CD4-positive, alpha-beta T cell treated with Interleukin-1 beta for 1 hour (primary cell): ENCODE measurements around the gene NFE2L1.
"Not testable (repeated sequence)": the region's sequence is repeated elsewhere in the genome, so short reads cannot be mapped to it uniquely, and the experiment has no call there.

Experiments used
- DNase-seq, 2 donors: peaks; one replicate each; pipeline ENCODE4 v3.0.0-alpha.2; 2020 to 2022

NFE2L1 gene

DNA sequence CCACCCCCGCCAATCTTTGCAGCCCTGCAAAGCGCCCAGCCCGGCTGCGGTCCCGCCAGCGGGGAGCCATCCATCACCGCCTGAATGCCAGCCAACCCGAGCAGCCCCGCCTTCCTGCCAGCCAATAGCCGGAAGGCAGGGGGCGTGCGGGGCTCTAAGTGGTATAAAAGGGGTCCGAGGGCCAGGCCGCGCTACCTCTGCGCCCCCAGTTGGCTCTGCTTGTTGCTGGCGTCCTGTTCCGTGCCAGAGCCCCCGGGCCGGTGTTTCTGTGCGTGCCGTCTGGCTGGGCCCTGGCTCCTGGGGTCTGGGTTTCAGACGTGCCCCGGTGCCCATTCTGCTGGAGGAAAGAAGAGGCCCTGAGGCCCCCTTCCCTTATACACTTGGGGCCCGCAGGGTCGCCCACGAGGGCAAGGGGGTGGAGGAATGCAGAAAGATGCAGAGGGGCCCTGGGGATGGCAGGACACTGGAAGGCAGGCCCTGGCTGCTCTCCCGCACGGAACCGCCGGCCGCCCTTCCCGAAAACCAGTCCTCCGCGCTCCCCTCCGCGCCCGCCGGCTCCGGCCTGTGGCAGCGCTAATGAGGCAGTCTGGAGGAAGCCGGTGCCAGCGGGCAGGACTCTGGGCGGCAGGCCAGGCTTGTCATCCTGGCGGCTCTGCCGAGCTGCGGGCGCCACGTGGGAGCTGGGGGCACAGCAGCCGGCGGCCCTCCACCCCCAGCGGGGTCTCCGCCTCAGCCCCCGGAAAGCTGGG lies 24.6 kb upstream of the NFE2L1 start:
- DNase-seq, result peak; percentile 43 to 49

DNA sequence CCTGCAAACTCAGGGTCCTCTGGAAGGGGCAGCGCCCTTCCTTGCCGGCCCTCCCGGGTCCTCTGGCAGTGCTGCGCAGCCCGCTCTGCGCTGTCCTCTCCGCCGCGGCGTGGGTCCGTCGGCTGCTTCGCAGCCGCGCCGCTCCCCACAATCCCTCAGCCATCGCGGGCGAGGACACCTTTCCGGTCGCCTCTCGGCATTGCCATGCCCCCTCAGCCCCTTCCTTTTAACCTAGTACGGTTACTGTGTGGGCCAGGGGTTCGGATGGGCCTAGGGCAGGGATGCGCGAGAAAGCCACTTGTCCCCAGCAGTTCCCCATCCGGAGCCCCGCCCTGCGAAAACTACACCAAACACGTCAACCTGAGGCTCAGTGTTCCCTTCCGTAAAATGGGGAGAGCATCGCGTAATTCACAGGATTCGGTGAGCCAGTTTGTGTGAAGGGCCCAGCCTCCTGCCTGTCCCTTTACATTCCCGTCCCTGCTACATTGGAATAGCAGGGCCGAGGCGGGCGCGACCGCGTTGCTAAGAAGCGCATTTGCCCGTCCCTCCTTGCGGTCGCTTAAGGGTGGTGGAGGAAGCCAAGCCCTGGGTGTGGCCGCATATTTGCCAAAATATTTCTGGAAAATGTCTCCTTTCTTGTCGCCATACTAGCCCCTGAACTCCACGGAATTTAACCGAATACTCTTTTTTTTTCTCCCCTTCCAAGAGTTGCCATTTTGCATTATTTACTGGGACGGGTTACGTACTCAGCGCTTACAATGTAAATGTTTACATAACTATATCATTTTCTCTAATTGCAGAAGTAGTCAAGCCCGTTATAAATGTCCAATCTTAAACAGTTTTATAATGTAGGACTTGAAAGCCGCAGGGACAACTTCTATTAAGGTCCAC lies 23.8 kb upstream of the NFE2L1 start:
- DNase-seq, result peak; percentile 34 to 52

DNA sequence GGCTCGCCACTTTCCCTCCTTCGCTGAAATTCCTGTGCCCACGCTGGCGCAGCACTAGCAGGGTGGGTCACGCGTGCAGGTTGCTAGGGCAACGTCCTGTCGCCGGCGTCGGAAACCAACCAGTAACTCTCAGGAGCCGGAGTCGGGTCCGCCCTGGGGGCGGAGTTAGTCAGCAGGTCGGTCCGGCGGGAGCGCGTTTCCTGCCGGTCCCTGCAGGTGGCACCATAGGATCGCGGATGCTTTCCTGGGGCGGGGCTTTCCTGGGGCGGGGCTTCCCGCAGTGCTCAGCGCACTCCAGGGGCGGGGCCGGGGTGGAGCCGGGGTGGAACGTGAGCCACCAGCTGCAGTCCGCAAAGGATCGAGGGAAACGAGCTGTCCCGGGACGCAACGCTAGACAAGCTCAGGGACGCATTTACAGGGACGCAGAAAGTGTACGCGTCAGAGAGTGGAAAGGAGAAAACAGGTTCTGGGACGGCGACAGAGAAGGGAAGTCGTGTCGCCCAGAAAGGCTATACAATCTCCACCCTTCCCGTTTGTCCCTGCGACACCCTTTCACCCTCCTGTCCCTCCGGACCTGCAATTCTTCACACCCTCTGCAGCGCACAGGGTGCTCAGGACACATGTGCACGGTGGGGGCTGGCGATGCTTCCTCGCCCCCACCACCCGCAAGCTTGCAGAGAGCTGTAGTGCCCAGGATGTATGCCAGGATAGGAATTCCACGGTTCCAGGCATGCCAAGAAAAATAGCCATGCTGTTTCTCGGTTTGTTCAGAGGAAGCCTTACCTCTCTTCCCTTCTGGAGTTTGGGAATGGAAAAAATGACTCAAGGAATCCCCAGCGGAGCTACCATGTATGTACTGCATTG lies 22.9 kb upstream of the NFE2L1 start:
- DNase-seq, result peak; percentile 97

DNA sequence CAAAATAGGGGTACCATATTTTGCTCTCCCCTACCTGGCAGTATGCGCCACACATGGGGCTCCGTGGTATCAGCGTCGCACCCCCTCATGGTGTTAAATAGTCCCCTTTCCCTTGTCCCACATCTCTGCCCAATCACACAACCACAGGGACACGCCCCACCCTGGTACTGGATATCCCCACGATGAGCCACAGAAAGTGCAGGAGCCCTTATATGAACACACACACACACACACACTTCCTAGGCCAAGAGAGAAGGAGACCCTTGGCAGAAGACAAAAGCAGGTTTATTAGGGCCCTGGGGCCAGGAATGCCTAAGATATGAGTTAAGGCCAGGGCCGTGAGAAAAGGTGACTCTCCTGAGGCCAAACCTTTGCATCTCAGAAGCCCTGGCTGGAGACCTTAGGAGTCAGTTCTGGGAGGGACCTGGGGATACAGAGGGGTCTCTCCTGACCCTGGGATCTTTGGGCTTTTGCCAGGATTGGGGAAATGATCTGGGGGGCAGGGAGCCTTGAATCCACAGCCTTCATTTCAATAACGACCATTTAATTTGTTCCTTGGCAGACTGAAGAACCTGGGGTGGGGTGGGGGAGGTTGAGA lies 22.2 kb upstream of the NFE2L1 start:
- no peak for DNase-seq

DNA sequence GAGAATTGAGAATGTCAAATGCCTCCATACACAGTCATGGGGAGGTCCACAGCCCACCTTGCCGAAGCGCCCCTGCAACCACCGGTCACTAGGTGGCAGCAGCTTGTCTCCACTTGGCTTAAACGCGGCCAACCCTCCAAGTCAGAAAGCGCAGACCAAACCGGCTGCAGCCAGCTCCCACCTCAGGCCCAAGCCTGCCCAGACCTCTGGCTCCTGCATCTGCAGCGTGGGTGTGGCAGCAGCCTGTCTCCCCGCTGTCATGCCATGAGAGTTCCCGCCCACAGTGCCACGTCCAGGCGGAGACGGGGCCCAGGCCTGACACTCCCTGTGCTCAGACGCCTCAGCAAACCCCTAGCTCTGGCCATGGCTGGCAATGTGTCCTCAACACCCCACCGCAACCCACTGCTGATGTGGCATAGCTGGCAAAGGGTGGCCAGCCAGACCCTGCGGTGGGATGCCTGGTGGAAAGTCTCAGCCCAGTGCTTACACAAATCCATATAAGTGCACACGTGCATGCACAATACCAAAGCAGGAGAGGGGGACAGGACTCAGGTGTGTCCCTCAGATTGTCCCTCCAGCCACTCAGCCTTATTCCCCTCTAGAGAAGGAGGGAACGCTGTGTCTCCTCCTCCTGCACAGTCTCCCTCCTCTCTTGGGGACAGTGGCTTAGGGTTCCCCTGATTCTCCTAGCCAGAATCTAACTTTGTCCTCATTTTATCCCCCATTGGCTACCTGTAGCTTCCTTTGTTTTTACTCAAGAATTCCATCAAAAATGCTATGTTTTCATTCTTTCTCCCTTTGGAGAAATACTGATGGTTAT lies 21.4 kb upstream of the NFE2L1 start:
- DNase-seq, result peak; percentile 74 to 75

DNA sequence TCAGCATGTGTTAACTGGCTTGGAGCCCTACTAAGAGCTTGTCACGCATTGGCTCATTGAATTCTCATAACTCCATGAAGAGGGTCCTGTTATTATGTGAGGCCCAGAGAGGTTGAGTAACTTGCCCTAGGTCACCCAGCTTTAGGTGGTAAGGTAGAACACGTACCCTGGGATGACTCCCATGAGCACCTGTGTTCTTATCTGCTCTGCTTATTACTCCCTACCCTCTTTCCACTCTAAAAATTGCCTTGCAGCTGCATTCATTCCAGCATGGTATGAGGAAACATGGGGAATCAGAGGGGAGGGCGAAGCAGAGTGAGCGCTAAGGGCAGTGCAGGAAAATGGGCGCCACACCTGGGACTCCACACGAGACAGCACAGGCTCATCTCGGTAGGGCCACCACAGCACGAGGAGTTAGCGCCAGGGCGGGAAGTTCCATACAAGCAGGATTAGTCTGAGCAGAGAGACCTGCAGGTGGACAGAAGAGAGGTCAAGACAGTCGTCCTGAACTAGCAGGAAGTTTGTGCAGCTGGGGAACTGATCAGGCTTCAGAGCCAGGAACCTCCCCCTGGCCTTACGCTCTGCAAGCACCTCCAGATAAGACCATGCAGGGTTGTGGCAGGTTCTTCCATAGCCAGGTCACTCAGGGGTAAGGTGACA lies 20.7 kb upstream of the NFE2L1 start:
- DNase-seq, result no peak

DNA sequence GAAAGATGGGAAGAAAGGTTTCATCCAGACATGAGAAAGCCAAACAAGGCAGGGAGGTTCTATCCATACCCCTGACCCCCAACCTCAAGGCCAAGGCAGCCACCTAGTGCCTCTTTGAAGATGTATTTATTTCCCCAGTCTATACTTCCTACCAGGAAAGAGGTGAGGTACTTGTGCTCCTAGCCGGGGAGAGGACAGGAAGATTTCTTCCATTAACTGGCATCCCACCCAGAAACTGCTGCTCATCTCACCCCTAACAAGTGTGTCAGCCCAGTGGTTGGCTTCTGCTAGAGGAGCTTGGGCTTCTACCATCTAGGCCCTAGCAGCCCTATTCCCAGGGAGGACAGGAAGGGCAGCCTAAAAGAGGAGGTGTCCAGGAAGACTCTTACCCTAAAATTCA lies 19.4 kb upstream of the NFE2L1 start:
- DNase-seq, result no peak

DNA sequence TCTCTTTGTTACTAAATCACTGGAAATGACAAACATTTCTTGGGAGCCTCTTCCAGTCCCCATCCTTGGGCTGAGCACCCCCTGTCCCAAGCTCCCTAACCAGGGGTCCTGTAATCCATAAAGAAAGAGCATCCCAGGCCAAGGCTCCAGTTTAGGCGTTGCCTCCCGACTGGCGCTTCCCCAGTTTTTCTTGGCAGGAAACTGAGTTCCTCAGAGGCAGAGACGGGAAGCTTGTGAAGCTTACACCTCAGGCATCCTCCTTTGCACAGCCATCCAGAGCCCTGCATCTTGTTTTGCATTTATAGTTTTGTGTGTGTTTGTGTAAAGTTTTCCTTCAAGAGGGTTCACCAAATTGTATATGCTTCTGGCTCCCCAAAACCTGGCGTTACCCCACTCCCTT lies 17.6 kb upstream of the NFE2L1 start:
- DNase-seq, result no peak

DNA sequence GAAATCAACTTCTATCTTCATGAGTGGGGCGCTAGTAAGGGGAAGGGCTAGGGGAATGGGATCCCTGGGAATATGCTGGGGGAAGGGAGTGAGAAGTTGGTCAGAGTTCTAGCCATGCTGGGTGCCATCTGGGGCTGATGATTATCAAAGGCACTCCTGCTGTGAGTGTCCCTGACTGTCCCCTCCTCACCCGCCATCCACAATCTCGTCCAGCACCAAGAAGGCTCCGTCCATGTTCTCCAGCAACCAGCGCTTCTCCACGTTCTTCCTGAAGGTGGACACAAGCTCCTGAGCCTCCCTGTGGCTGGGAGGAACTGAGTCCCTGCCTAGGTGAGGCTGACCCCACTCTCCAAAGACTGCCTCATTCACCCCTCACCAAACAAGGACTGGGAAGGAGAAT lies 16.2 kb upstream of the NFE2L1 start:
- no peak for DNase-seq

DNA sequence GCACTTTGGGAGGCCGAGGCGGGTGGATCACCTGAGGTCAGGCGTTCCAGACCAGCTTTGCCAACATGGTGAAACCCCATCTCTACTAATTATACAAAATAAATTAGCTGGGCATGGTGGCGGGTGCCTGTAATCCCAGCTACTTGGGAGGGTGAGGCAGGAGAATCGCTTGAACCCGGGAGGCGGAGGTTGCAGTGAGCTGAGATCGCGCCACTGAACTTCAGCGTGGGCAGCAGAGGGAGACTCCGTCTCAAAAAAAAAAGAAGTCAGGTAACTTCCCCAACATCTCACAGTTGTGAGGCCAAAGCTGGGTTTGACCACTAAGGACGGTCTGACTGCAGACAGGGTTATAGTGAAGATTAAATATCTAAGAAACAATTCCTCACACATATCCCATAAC lies 13.4 kb upstream of the NFE2L1 start:
- not testable (repeated sequence) for DNase-seq

DNA sequence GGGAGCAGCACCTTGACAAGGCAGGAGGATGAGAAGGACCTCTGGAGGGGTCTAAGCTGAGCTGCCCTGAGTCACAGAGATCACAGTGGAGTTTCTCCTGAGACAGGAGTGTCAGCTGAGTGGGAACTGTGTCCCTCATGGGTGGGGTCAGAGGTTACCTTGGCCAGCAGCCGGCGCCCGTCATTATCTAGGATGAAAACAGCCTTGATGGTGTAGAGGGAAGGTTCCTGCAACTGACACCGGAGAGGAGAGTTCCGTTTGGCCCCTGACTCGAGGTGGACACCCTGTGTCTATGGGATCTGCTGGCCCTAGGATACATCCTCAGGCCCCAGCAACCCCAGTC lies 11.5 kb upstream of the NFE2L1 start:
- no peak for DNase-seq

DNA sequence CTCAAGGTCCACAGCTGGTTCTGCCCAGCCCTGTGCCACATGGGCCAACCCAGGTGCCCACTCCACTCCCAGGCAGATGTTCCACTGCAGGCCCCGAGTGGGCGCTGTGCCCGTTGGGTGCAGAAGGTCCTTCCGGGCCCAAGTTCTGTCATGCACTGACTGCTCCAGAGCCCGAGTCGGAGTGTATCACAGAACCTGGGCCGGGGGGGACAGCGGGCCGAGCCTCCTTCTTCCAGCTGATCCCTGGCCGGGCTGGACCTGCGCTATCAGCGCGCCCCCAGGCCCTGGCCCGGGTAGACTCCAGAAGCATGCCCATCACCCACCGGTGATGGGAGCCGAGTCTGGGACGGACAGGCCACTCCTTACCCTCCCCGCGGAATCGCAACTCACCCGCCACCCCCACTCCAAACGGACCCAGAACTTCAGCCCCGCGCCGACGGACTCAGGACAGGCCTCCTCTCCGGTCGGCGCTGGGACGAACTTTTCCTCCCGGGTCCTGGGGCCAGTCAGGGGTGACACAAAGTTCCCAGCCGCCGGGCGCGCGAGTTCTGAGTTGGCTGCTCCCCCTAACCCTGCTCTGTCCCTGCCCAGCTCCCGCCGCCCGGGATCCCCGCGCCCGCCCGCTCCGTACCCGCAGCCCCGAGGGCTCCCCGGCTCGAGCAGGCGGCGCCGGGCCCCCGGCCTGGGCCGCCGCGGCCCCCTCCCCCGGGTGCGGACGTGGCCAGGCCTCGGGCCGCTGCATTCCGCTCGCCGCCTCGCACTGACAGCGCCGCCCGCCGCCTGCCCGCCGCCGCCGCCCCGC lies 10.9 kb upstream of the NFE2L1 start, which contains the start of gene COPZ2:
COPZ2 (minus strand) TSS at position 762 of the 802 bp plus-strand sequence; CDS start at position 742, 20 bp downstream.
- peak; percentile 68 to 70 for DNase-seq

DNA sequence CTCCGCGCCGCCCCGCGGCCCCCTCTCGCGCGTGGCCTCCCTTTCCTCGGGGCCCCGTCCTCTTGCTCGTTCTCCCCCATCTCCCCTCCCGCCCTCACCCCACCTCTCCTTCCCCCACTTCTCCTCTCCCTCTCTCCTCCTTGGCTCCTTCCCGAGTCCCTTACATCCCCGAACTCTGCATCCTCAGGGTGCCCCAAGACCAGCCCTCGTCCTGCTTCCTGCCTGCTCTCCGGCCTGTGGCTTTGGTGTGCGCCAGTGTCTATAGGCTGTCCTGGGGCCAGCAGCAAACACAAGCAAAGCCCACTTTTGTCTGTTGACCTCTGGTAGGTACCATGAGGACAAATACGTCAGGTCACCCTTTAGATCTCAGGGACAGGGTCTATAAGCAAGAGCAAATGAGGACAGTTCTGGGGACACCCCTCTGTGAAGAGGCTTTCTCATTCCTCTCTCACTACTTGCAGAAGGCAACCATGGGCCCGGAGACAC lies 10.3 kb upstream of the NFE2L1 start:
- no peak for DNase-seq

DNA sequence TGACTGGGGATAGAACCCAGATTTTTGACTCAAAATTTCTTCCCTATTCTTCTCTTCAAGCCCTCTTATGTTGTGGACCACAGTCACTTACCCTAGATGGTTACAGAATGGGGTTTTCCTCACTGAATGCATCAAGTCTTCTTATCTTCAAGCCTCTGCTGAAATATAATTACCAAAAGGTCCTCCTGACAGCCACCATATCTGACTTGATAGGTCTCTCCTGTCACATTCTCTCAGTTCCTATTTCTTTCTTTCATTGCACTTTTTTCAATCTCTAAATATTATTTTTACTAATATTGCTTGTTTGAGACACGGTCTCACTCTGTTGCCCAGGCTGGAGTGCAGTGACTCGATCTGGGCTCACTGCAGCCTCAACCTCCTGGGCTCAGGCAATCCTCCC lies 9.5 kb upstream of the NFE2L1 start:
- DNase-seq, result no peak

DNA sequence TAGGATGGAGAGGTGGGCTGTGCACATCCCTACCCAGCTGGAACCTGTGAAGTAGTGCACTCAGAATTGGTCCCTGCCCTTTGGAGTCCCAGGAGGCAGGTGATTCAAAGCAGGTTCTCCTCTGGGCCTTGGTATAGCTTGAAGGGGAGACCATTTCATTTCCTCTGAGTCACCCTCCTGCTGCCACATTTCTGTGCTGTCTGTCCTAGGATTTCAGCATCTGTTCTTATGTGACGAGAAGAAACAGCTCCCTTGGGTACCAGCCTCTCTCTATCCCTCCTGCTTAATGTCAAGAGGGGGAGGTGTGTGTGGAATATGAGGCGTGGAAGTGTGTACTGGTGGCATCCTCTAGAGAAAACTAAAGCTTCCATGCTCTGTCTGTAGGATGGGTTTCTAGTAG lies 5.0 kb upstream of the NFE2L1 start:
- no peak for DNase-seq

DNA sequence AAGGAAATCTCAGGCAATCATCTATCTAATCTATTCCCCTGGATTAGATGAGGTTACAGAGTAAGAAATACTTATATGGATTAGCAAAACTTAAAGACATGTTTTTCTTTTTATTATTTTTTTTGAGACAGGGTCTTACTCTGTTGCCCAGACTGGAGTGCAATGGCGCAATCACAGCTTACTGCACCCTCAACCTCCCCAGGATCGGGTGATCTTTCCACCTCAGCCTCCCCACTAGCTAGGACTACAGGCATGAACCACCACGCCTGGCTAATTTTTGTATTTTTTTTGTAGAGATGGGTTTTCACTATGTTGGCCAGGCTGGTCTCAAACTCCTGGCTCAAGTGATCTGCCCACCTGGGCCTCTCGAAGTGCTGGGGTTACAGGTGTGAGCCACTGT lies 3.3 kb upstream of the NFE2L1 start:
- DNase-seq, result no peak

DNA sequence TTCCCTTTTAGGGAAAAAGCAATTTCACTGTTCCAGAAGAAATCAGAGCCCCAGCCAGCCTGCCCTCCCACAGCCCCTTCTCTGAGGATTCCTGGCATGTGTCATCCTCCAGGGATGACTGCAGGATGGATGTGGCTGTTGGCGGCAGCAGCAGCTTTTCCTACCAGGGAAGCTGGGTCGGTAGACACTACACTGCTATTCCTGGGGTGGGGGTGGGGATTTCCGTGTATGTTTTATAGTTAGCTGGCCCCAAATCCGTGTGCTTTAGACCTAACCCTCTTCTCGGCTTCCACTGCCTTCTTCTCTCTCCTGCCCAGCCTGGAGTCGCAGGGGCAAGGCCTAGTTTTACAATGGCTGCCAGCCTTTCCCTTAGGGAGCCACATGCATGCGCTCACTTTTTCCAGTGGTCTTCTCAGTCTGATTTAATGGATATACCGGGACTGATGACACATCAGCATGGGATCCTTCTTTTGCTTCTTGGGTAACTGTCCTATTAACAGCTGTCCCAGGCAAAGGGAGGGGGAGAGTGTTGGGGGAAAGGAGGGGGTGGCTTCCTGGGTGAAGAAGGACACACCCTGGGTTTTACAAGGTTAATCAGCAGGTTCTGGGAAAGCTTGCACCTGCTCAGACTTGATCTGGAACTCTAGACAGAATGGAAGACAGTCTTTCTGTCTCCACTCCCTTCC lies 2.7 kb upstream of the NFE2L1 start:
- DNase-seq, result no peak

DNA sequence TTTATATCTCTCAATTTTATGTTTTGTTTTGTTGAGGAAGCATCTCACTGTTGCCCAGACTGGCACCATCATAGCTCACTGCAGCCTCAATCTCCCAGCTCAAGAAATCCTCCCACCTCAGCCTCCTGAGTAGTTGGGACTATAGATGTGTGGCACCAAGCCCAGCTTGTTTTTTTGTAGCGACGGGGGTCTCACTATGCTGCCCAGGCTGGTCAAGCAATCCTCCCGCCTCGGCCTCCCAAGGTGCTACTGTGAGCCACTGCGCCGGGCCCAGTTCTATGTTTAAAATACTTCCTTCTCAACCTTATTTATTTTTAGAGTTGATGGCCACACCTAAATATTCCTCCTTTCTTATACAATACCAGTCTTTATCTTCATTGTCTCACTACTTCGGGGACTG lies 1.9 kb upstream of the NFE2L1 start:
- no peak for DNase-seq

DNA sequence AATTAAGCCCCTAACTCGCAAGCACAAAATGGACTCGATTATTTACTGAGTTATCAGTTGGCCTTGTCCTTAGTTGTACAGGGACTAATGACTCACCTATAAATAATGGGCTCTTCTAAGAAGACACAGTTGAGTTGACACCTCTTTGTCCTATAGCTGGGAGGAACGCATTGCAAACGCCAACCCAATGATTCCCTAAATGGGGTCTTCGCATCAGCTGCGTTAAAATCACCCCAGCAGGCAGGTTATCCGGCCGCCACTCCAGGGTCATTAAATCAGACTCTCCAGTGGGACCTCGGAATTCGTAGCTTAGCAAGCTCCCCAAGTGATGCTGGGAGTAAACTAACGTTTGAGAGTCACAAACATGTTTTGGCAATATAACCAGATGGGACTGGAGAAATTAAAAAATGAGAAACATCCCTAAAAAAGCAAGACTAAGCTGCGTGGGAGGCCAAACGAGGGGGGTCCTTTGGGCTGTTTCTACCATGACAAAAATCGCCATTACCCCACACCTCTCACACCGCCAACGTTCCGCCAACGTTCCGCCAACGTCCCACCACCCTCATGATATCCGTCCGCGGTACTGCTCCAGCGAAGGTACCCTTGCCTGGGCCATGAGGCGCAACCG lies 932 bp upstream of the NFE2L1 start:
- no peak for DNase-seq
